Measurements from ENCODE around the gene ASCL5.

GRCh38 chr1:201077116-201077515 lies 49.9 kb downstream of the ASCL5 start:
- no peak for TF ChIP-seq GABPB1 (CRISPR knock-in tag; IDR thresholded peaks at IDR 0.05)
- no peak for TF ChIP-seq XRCC3 (IDR thresholded peaks at IDR 0.05)
- TF ChIP-seq, protein P1, sequence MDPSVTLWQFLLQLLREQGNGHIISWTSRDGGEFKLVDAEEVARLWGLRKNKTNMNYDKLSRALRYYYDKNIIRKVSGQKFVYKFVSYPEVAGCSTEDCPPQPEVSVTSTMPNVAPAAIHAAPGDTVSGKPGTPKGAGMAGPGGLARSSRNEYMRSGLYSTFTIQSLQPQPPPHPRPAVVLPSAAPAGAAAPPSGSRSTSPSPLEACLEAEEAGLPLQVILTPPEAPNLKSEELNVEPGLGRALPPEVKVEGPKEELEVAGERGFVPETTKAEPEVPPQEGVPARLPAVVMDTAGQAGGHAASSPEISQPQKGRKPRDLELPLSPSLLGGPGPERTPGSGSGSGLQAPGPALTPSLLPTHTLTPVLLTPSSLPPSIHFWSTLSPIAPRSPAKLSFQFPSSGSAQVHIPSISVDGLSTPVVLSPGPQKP (CRISPR knock-in tag; IDR thresholded peaks at IDR 0.05): no peak
- TF ChIP-seq SAP30 (IDR thresholded peaks at IDR 0.05; ENCODE audit: borderline replicate concordance, insufficient read depth, low read depth, low read length, poor library complexity, severe bottlenecking): no peak
- TF ChIP-seq USF2 (CRISPR knock-in tag; IDR thresholded peaks at IDR 0.05): no peak
- no peak for TF ChIP-seq CAMTA2 (CRISPR knock-in tag; conservative IDR thresholded peaks at IDR 0.05)
- no peak for TF ChIP-seq ZNF780A (CRISPR knock-in tag; IDR thresholded peaks at IDR 0.05)
- no peak for TF ChIP-seq ZNF274 (IDR thresholded peaks at IDR 0.05; ENCODE audit: borderline replicate concordance, low read depth, low read length)
- no peak for TF ChIP-seq FOXM1 (IDR thresholded peaks at IDR 0.05; ENCODE audit: low read depth)
- no peak for TF ChIP-seq FOXM1 (CRISPR knock-in tag; IDR thresholded peaks at IDR 0.05; ENCODE audit: low read depth)
- no peak for TF ChIP-seq ZNF24 (IDR thresholded peaks at IDR 0.05)
- TF ChIP-seq TBP (optimal IDR thresholded peaks at IDR 0.05; ENCODE audit: low read depth, low read length): no peak
- no peak for TF ChIP-seq NFXL1 (CRISPR knock-in tag; IDR thresholded peaks at IDR 0.05)

Data from K562 (cell line).